Measurements from ENCODE around the gene KDM7A. TPM values are rescaled to one million over a fixed set of nuclear protein-coding genes. Genes with fewer than 3 reads are reported as not detected.

Gene KDM7A
- polyA plus RNA-seq, 1 donor from 2014 or later, result 8.2 TPM

- H3K79me2 ChIP-seq (replicated peaks; ENCODE audit: insufficient read depth, low read length), result no peaks in the 10 kb centered on the region
- no peaks in the 10 kb centered on the region for H3K9me3 ChIP-seq (ENCODE audit: low read length)
- no peak overlapping the region for H3K4me2 ChIP-seq (ENCODE audit: low read length)
- no peaks in the 10 kb centered on the region for H3K36me3 ChIP-seq (ENCODE audit: insufficient read depth, low read length)
- no peak overlapping the region for H3K4me3 ChIP-seq (ENCODE audit: low read length)
- no peak overlapping the region for H3K27ac ChIP-seq (ENCODE audit: low read length)
- H2AFZ ChIP-seq (ENCODE audit: low read depth, low read length), result no peak overlapping the region
- H3K9ac ChIP-seq (ENCODE audit: low read length), result no peak overlapping the region
- no peaks in the 10 kb centered on the region for H4K20me1 ChIP-seq (ENCODE audit: insufficient read depth)
- peaks cover 17% of the 10 kb centered on the region for H3K27me3 ChIP-seq (ENCODE audit: insufficient read depth, low read depth, low read length)
- TF ChIP-seq REST (IDR thresholded peaks at IDR 0.05; ENCODE audit: borderline replicate concordance) (no peak), RAD21 (conservative IDR thresholded peaks at IDR 0.05) (no peak), EZH2 (IDR thresholded peaks at IDR 0.05; ENCODE audit: borderline replicate concordance, insufficient read depth, low read length, poor library complexity, severe bottlenecking) (no peak), EP300 (conservative IDR thresholded peaks at IDR 0.05; ENCODE audit: poor library complexity, severe bottlenecking) (no peak), POLR2AphosphoS5 (IDR thresholded peaks at IDR 0.05) (no peak), SMC3 (conservative IDR thresholded peaks at IDR 0.05; ENCODE audit: poor library complexity) (no peak), TAF1 (IDR thresholded peaks at IDR 0.05; ENCODE audit: low read depth) (no peak), CTCF (IDR thresholded peaks at IDR 0.05; ENCODE audit: poor library complexity, severe bottlenecking) (no peak), MXI1 (conservative IDR thresholded peaks at IDR 0.05; ENCODE audit: poor library complexity, severe bottlenecking) (no peak)
- H3K9me2 ChIP-seq (ENCODE audit: insufficient read depth, low read length), result no peaks in the 10 kb centered on the region
- no peaks in the 10 kb centered on the region for H3F3A ChIP-seq (ENCODE audit: insufficient read depth, low read length, poor library complexity, severe bottlenecking)
These were observed 48.9 kb upstream of the KDM7A start for GRCh38 chr7:140225562-140226249.

- H3K4me2 ChIP-seq (ENCODE audit: low read length), result no peak overlapping the region
- no peaks in the 10 kb centered on the region for H3K79me2 ChIP-seq (replicated peaks; ENCODE audit: insufficient read depth, low read length)
- H3K9ac ChIP-seq (ENCODE audit: low read length), result no peak overlapping the region
- no peaks in the 10 kb centered on the region for H4K20me1 ChIP-seq (ENCODE audit: insufficient read depth)
- H3K36me3 ChIP-seq (ENCODE audit: insufficient read depth, low read length), result no peaks in the 10 kb centered on the region
- no peak overlapping the region for H2AFZ ChIP-seq (ENCODE audit: low read depth, low read length)
- no peaks in the 10 kb centered on the region for H3K9me3 ChIP-seq (ENCODE audit: low read length)
- no peak overlapping the region for H3K27ac ChIP-seq (ENCODE audit: low read length)
- no peaks in the 10 kb centered on the region for H3F3A ChIP-seq (ENCODE audit: insufficient read depth, low read length, poor library complexity, severe bottlenecking)
- no peaks in the 10 kb centered on the region for H3K9me2 ChIP-seq (ENCODE audit: insufficient read depth, low read length)
- no peaks in the 10 kb centered on the region for H3K27me3 ChIP-seq (ENCODE audit: insufficient read depth, low read depth, low read length)
- no peak for TF ChIP-seq REST (IDR thresholded peaks at IDR 0.05; ENCODE audit: borderline replicate concordance)
- no peak for TF ChIP-seq POLR2AphosphoS5 (IDR thresholded peaks at IDR 0.05)
- no peak for TF ChIP-seq EZH2 (IDR thresholded peaks at IDR 0.05; ENCODE audit: borderline replicate concordance, insufficient read depth, low read length, poor library complexity, severe bottlenecking)
- TF ChIP-seq MXI1 (conservative IDR thresholded peaks at IDR 0.05; ENCODE audit: poor library complexity, severe bottlenecking), result no peak
- TF ChIP-seq CTCF (IDR thresholded peaks at IDR 0.05; ENCODE audit: poor library complexity, severe bottlenecking), result no peak
- no peak for TF ChIP-seq SMC3 (conservative IDR thresholded peaks at IDR 0.05; ENCODE audit: poor library complexity)
- no peak for TF ChIP-seq RAD21 (conservative IDR thresholded peaks at IDR 0.05)
- TF ChIP-seq EP300 (conservative IDR thresholded peaks at IDR 0.05; ENCODE audit: poor library complexity, severe bottlenecking), result no peak
- no peak for TF ChIP-seq TAF1 (IDR thresholded peaks at IDR 0.05; ENCODE audit: low read depth)
- H3K4me3 ChIP-seq (ENCODE audit: low read length), result no peak overlapping the region
These were observed 46.9 kb upstream of the KDM7A start for GRCh38 chr7:140223515-140224221.

All from neural cell (in vitro differentiated cells).